HG02852 (cell line): ENCODE data around the gene SLC29A2.

Experiments used
- ATAC-seq: cut with Tn5 transposase; IDR thresholded peaks from one replicate; pipeline ENCODE4 v1.9.1; 2021; ENCODE audit warnings: mild to moderate bottlenecking, moderate library complexity; ENCODE audit not compliant: unreplicated experiment

Gene SLC29A2, protein sequence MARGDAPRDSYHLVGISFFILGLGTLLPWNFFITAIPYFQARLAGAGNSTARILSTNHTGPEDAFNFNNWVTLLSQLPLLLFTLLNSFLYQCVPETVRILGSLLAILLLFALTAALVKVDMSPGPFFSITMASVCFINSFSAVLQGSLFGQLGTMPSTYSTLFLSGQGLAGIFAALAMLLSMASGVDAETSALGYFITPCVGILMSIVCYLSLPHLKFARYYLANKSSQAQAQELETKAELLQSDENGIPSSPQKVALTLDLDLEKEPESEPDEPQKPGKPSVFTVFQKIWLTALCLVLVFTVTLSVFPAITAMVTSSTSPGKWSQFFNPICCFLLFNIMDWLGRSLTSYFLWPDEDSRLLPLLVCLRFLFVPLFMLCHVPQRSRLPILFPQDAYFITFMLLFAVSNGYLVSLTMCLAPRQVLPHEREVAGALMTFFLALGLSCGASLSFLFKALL

DNA sequence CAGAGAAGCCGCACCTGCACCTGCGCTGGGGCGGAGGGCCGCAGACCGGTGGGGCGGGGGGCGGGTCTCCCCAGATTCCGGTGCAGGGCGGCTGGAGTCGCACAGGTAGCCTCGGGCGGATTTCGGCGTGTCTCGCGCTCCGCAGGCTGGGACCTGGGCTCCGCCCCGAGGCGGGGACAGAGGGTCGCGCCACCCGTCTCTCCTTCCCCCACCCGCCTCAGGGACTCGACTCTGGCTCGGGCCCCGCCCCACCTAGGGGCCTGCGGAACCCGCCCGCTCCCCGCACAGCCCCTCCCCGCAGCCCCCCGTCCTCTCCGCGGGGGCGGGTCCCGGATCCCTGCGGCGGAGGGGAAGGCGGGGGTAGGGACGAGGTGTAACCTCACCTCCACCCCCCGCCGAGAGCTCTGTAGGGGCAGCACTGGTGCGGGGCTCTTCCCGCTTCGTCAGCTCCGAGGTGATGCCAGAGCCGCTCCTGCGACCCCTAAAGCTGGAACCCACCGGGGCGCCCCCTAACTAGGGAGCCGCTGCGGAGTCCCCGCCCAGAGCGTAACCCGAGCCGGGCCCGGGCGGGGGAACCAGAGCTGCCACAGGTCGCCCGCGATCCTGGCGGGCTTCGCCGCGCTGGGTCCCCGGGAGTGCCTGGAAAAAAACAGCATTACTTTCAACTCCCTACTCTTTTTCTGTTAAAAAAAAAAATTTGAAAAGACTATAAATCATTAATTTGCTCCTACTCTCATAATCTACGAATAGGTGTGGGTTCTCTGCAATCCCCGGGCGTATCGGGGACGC is at the start of gene SLC29A2:
Gene SLC29A2, minus strand, starts transcription at position 134 of the 789 bp plus-strand sequence. CDS start 169 bp downstream, outside the sequence.
- peak; percentile 66 for ATAC-seq

DNA sequence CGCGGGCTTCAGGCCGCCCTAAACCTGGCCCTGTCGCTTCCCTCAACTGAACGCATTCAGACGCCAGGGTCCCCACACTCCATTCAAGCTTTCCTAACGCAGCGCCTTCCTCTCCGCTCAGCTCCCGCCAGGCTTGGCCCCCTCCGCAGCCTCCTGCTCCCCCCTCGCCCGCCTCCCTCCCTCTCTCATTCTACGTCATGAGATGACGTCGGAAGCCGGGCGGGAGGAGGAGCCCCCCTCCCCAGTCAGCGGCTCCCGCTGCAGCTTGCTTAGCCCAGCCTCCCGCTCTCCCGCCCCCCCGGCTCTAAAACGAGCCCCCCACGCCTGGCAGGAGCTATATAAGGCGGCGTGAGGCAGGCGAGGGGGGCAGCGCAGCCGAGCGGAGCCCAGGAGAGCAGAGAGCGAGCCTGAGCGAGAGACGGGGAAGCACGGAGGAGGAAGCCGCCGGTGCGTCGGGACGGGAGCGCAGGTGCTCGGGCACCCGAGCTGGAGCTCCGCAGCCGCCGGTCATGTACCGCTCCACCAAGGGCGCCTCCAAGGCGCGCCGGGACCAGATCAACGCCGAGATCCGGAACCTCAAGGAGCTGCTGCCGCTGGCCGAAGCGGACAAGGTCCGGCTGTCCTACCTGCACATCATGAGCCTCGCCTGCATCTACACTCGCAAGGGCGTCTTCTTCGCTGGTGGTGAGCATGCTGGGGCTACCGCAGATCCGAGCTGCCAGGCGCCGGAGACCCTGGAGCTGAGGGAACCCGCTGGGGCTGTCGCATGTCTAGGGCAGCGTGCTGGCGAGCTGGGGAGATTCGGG is 49.3 kb upstream of the SLC29A2 start, which contains the start of gene NPAS4:
Gene NPAS4, plus strand, starts transcription at position 365 of the 806 bp plus-strand sequence. Its CDS starts 145 bp downstream, at position 510.
- no peak for ATAC-seq

DNA sequence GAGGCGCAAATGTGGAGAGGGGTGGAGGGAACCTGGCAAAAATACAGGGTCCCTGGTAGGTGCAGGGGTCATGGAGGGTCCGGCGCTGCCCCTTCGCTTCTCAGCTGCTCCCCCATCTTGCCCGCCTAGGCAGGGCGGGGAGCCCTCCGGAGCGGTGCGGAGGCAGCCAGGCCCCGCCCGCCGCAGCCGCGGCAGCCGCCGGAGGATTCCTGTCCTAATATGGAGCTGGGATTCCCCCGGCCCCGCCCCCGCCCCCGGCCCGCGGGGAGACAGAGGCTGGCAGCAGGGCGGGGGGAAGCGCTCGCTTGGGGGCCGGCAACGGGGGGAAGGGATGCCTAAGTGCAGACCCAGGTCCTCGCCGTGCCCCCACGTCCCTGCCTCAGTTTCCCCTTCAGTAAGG is 48.3 kb upstream of the SLC29A2 start:
- ATAC-seq, result no peak

DNA sequence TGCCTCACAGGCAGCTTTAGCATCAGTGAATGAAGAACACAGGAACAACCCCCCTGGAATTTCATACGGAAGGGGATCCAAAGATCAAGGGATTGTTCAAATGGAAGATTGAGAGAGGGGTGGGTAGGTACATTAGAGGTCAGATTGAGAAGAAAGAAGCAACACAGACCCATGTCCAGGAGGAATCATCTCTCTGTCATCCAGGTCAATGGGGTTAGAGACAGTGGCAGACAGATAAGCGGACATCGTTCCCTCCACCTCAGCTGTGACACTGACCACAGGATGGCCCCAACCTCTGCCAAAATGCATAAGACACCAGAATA is 47.4 kb upstream of the SLC29A2 start:
- no peak for ATAC-seq

DNA sequence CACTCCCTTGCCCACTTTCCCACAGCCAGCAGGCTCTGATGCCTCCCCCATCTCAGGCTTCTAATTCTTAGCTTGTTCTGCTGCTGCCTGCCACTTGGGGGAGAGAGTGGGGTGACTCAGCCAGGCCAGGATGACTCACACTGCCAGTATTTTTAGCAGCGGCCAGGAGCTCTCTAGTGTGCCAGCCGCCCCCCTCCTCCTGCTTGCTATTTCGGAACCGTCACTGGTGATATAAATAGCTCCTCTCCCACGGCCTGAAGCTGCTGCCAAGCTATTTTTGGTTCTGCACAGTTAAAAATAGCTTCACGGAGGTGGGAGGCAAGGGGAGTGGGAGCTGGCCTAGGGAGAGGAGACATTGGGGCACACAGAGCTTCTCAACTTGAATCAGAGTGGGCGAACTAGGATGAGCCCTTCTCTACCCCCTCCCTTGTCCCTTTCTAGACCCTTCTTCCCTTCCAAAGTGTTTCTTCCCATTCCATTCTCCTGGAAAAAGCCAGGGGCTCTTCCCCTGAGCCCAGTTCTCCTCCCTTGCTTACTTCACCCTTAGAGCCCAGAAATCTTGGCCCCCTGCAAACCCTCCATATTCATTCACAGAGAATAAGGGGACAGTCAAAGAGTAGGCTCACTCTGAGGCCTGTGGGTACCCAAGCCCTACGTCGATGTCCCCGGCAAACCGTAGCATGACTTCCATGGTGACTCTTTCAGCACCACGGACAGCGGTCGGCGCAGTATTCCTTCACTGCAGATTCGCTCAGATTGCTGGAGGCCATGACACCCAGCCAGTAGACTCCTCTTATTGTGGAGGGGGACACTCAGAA is 46.8 kb upstream of the SLC29A2 start:
- no peak for ATAC-seq

DNA sequence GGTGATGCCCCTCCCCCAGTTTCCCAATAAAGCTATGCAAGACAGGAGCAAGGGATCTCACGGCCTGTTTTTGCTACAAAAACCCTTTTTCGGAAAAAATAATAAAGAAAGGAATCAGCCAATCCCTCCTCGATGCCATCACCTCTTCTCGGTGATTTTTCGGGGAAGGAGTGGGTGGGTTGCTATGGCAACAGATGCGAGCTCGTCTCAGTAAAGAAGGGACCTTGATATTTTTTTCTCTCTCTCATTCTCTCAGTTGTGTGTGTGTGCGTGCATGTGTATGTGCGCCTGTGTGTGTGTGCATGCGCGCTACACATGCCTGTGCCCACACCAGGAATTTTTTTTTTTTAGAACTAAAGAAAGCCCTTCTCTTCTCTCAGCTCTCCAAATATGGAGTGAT is 45.4 kb upstream of the SLC29A2 start:
- no peak for ATAC-seq

DNA sequence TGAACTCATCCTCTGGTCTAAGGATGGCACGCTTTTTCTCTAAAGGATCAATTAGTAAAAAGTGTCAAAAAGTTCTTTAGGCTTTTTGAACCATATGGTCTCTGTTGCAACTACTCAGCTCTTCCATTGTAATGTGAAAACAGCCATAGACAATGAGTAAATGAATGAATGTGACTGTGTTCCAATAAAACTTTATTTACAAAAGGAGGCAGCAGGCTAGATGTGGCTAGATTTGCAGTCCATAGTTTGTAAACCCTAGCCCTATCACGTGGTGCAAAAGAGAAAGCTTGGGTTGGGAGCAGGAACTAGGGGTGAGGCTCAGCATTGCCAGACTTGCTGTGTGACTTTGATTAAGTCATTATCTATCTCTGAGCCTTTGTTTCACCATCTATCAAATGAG is 43.9 kb upstream of the SLC29A2 start:
- ATAC-seq, result no peak

DNA sequence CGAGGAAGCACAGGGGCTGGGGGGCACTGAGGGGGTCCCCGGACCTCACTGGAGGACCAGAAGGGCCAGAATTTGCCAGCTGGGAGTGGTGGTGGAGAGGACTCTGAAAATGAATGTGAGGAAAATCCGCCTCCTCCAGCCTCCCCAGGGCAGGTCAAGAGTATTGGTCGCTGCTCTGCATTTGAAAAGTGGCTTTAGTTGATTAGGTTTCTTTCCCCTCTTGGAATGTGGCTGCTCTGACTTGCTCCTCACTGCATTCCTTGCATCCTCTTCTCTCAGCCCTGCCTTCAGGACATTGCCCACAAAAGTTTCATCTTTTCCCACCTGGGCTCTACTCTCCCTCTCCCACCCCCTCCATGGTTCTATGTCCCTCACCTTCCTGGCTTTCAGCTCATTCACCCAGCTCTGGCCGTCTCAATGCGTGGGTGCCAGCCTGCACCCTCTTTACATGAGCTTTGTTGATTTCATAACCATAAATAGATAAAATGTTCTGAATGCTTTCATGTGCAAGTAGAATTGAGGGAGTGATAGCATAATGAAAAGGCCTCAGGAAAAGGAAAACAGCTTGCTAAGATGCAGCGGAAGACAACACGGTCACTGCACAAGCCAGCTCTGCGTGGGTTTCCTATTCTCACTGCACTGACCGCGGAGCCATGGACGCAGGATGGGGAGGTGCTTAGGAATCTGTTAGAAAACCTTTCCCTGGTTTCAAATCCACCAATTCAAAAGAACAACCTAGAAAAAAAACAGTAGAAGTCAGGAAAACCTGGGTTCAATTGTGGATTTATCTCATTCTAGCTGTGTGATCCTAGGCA is 42.8 kb upstream of the SLC29A2 start:
- ATAC-seq, result no peak

DNA sequence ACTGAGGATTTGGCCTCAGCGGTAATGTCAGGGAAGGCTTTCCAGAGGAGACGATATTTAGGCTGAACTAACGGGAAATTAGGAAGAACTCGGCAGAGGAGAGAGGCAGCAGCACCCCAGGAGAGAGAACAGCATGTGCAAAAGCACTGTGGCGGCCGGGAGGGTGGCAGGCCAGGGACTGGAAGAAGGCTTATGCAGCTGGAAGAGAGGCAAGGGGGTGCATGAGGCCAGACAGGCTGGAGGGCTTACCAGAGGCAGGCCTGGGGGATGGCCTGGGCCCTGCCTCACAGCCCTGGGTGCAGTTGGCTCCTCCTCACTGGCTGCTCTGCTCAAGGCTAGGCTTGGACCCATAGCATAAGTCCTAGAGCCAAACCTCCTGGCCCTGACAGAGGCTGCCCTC is 41.6 kb upstream of the SLC29A2 start:
- no peak for ATAC-seq

DNA sequence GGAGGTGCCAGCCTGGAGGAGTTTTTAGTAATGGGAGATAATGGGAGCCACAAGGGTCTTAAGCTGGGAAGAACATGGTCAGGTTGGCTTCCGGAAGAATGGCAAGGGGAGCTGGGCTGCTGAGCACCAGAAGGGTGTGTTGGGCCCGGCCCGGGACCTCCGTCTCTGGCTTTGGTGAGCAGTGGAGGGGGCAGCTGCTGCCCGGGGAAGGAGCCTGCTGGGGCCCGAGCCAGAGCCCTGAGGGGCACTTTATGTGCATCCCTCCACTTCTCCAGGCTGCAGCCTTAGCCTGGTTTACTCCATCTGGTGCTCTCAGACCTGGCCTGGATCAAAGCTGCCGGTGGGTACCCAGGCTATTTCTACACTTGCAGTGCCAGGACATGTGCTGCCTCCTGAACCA is 40.5 kb upstream of the SLC29A2 start:
- no peak for ATAC-seq

DNA sequence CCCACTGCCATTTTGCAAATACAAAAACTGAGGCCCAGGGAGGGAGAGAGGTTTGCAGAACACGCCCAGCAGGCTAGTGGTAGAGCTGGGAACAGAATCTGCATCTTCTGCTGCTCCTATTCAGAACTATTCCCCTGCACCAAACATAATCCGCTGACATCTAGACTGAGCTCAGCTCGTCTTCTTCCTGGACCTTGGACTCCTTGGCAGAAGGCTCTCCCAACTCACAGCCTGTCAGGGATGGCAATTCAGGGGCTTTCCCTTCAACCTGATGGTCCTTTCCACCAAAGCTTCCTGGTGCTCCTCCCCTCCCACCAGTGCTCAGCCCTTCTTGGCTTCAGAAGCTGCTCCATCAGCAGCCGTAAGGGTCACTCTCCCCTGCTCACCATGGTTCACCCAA is 39.8 kb upstream of the SLC29A2 start:
- no peak for ATAC-seq

DNA sequence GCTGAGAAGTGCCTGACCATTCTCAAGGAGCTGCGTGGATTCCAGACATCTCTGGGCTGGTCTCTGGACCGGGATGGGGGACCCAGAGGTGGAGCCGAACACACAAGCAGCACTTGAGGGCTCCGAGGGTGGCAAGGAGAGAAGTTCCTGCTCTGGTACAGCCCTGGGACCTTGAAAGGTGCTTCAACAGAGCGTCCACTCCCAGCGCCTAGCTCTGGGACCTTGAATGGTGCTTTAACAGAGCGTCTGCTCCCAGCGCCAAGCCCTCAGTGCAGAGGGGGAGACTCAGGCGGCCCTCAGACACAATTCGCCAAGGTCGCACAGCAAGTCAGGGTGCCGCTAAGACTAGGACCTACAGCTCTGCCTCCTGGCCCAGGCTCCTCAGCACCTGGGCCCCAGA is 38.6 kb upstream of the SLC29A2 start:
- no peak for ATAC-seq

DNA sequence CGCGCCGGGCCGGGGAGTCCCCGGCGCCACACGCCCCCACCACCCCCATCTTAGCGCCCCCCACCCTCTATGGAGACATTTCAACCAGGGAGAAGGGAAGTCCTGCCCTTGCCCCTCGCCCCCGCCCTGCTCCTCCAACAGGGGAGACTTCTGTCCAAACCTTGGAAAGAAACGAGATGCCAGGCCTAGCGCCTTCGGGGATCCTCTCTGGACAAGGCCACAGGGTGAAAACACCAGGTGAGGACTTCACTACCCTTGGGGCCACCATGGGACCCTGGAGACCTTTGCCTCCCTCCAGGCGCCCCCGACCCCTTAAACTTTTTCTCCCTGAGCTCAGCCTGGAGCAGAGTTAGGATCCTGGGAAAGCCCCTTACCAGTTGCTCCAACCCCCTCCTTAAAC is 37.7 kb upstream of the SLC29A2 start:
- no peak for ATAC-seq

DNA sequence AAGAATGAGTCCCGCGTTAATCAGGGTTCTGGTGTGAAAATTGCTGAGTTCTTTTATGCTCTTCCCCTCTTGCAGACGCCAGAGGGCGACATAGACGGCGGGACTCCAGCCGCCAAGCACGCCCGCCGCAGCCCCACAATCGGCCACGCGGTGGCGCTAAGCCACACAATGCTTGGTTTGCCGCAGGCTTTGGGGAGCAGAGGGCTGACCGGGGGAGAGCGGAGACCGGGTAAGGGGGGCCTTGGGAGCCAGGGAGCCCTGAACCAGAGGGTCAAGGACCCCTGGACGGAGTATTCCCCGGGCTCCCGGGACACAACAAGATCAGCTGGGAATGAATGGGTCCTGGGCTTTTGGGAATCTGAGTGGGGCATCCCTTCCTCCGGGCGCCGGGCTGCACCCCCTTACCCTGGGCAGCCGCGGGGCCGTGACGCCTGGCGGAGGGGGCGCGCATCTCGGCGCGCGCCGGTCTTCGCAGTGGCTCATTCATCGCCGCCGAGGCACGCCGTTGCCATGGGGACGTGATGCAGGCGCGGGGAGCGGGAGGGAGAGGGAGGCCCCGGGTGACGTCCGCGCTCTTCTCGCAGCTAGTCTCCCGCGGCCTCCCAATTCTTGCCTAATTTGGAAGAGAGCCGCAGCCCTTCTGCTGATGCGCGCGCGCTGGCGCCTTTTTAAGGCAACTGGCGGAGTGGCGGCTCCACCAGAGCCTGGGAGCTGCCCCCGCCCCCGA is 37.1 kb upstream of the SLC29A2 start:
- peak; percentile 73 for ATAC-seq

DNA sequence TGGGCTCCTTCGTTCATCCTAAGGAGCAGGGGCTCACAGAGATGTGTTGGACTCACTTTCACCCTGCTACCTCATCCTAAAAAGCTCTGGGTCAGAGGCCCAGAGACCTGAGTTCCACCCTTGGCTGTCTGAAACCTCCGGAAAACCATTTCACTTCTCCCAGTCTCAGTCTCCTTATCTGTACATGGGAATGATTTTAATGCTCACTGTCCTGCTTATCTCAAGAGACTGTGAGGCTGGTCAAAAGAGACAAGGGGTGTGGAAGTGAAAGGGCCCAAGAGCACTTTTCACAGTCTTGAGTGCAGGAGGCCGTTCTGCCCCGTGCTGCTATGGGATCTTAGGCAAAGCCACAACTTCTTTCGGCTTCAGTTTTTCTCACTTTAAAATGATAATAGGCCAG is 36.1 kb upstream of the SLC29A2 start:
- ATAC-seq, result no peak

DNA sequence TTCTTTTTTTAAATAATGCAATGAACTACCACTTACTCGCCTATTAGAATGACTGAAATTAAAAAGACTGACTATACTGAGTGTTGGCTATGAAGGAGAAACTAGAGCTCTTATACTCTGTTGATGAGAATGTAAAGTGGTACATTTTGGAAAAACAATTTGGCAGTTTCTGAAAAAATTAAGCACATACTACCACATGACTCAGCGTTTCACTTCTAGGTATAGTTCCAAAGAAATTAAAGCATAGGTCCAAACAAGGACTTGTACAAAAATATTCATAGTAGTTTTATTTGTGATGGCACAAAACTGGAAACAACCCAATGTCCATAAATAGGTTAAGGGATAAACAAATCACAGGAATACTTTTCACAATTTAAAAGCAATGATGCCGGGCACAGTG is 22.4 kb upstream of the SLC29A2 start:
- no peak for ATAC-seq

DNA sequence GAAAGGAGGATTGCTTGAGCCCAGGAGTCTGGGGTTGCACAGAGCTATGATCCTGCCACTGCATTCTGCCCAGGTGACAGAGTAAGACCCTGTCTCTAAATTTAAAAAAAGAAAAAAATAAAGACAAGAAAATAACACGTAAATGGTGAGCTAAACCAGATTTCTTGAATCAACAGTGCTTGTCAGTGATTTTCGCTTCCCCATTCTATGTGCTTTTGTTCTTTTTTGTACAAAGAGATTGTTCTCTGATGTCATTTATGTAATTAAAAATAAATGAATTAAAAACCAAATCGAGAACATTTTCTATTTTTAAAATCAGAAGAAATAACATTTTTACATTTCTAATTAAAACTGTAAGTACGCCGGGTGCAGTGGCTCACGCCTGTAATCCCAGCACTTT is 19.8 kb upstream of the SLC29A2 start:
- ATAC-seq, result no peak

DNA sequence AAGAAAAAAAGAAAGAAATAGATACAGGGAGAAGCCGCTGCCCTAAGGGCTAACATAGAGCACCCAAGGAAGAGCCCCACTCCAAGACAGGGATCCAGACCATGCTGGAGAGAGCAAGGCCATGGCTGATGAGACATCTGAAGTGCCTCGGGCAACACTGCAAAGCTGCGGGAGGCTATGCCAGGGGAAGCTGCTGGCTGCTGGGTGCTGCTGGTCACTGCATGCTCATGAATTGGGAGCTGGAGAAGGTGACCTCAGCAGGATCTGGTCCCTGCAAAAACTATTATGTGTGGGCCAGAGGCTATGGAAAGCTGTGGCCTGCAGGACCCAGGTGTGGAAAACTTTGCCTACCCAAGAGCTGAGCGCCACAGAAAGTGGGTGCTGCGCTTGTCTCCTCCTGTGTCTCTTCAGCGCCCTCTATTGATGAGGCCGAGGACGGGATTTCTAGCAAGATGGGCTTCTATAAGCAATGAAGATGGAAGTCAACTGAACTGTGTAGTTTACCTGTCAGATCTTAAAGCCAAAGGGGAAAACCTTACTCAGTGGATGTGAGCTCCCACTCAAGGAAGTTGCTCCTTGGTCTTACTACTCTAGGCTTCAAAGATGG is 17.3 kb upstream of the SLC29A2 start:
- ATAC-seq, result no peak
